GM19351 (cell line): ENCODE results near the gene SOD3.

Experiments used
- ATAC-seq: cut with Tn5 transposase; IDR thresholded peaks from one replicate; pipeline ENCODE4 v1.9.1; 2021; ENCODE audit warnings: mild to moderate bottlenecking, moderate library complexity; ENCODE audit not compliant: unreplicated experiment

Gene SOD3

GRCh38 chr4:24801136-24801855, 5.9 kb downstream of the SOD3 start:
- ATAC-seq: no peak

GRCh38 chr4:24802648-24803047, 7.3 kb downstream of the SOD3 start:
- peak; percentile 47 for ATAC-seq

- no peak for ATAC-seq
Measured at GRCh38 chr4:24805067-24805466, 9.7 kb downstream of the SOD3 start.

GRCh38 chr4:24805566-24805965, 10.2 kb downstream of the SOD3 start:
- peak; percentile 37 for ATAC-seq

GRCh38 chr4:24806206-24806990, 11.0 kb downstream of the SOD3 start:
- no peak for ATAC-seq

GRCh38 chr4:24807611-24808010, 12.2 kb downstream of the SOD3 start:
- ATAC-seq: no peak

- ATAC-seq: no peak
Measured at GRCh38 chr4:24808261-24808660, 12.9 kb downstream of the SOD3 start.

GRCh38 chr4:24808955-24809354, 13.6 kb downstream of the SOD3 start:
- ATAC-seq: no peak

- peak; percentile 71 for ATAC-seq
Measured at GRCh38 chr4:24809376-24809775, 14.0 kb downstream of the SOD3 start.

GRCh38 chr4:24809815-24810405, 14.5 kb downstream of the SOD3 start:
- no peak for ATAC-seq

- no peak for ATAC-seq
Measured at GRCh38 chr4:24810871-24811631, 15.7 kb downstream of the SOD3 start.

GRCh38 chr4:24813732-24814131, 18.4 kb downstream of the SOD3 start:
- ATAC-seq: no peak

- no peak for ATAC-seq
Measured at GRCh38 chr4:24816797-24817196, 21.4 kb downstream of the SOD3 start.

- ATAC-seq: no peak
Measured at GRCh38 chr4:24820541-24820940, 25.2 kb downstream of the SOD3 start.

- no peak for ATAC-seq
Measured at GRCh38 chr4:24824720-24825119, 29.3 kb downstream of the SOD3 start.

- ATAC-seq: peak; percentile 62
Measured at GRCh38 chr4:24831637-24832036, 36.3 kb downstream of the SOD3 start.

- no peak for ATAC-seq
Measured at GRCh38 chr4:24835696-24836095, 40.3 kb downstream of the SOD3 start.

GRCh38 chr4:24836661-24837242, 41.4 kb downstream of the SOD3 start:
- peak; percentile 53 for ATAC-seq

- ATAC-seq: no peak
Measured at GRCh38 chr4:24837336-24837735, 42.0 kb downstream of the SOD3 start.

- ATAC-seq: no peak
Measured at GRCh38 chr4:24837781-24838180, 42.4 kb downstream of the SOD3 start.

- ATAC-seq: no peak
Measured at GRCh38 chr4:24840362-24840761, 45.0 kb downstream of the SOD3 start.
